Measurements from ENCODE around the gene FMOD.

FMOD gene

GRCh38 chr1:203351037-203351625 is at the start of gene FMOD:
TSS of gene FMOD (minus strand) at chr1:203351122. CDS start at chr1:203348270, 2,852 bp downstream.
- no peak for DNase-seq (ENCODE audit: low read depth in 2 of 3, low spot score in 2 of 3)

- no peak for DNase-seq (ENCODE audit: low read depth in 2 of 3, low spot score in 2 of 3)
Measured at GRCh38 chr1:203396595-203397194, 45.8 kb upstream of the FMOD start.

GRCh38 chr1:203395751-203396150 is 44.8 kb upstream of the FMOD start:
- DNase-seq (ENCODE audit: low read depth in 2 of 3, low spot score in 2 of 3) = no peak

- DNase-seq (ENCODE audit: low read depth in 2 of 3, low spot score in 2 of 3) = no peak
Measured at GRCh38 chr1:203390298-203390697, 39.4 kb upstream of the FMOD start.

GRCh38 chr1:203388683-203389082 is 37.8 kb upstream of the FMOD start:
- no peak for DNase-seq (ENCODE audit: low read depth in 2 of 3, low spot score in 2 of 3)

- no peak for DNase-seq (ENCODE audit: low read depth in 2 of 3, low spot score in 2 of 3)
Measured at GRCh38 chr1:203382026-203382425, 31.1 kb upstream of the FMOD start.

- no peak for DNase-seq (ENCODE audit: low read depth in 2 of 3, low spot score in 2 of 3)
Measured at GRCh38 chr1:203381151-203381751, 30.3 kb upstream of the FMOD start.

- DNase-seq (ENCODE audit: low read depth in 2 of 3, low spot score in 2 of 3) = no peak
Measured at GRCh38 chr1:203380420-203381150, 29.7 kb upstream of the FMOD start.

- no peak for DNase-seq (ENCODE audit: low read depth in 2 of 3, low spot score in 2 of 3)
Measured at GRCh38 chr1:203379825-203380224, 28.9 kb upstream of the FMOD start.

- DNase-seq (ENCODE audit: low read depth in 2 of 3, low spot score in 2 of 3) = no peak
Measured at GRCh38 chr1:203378556-203379245, 27.8 kb upstream of the FMOD start.

- no peak for DNase-seq (ENCODE audit: low read depth in 2 of 3, low spot score in 2 of 3)
Measured at GRCh38 chr1:203373991-203374390, 23.1 kb upstream of the FMOD start.

GRCh38 chr1:203373002-203373401 is 22.1 kb upstream of the FMOD start:
- no peak for DNase-seq (ENCODE audit: low read depth in 2 of 3, low spot score in 2 of 3)

GRCh38 chr1:203371288-203371687 is 20.4 kb upstream of the FMOD start:
- no peak for DNase-seq (ENCODE audit: low read depth in 2 of 3, low spot score in 2 of 3)

- DNase-seq (ENCODE audit: low read depth in 2 of 3, low spot score in 2 of 3) = no peak
Measured at GRCh38 chr1:203369666-203370065, 18.7 kb upstream of the FMOD start.

- DNase-seq (ENCODE audit: low read depth in 2 of 3, low spot score in 2 of 3) = no peak
Measured at GRCh38 chr1:203368624-203369451, 17.9 kb upstream of the FMOD start.

GRCh38 chr1:203367057-203367456 is 16.1 kb upstream of the FMOD start:
- DNase-seq (ENCODE audit: low read depth in 2 of 3, low spot score in 2 of 3) = no peak

- no peak for DNase-seq (ENCODE audit: low read depth in 2 of 3, low spot score in 2 of 3)
Measured at GRCh38 chr1:203366476-203366875, 15.6 kb upstream of the FMOD start.

- DNase-seq (ENCODE audit: low read depth in 2 of 3, low spot score in 2 of 3) = no peak
Measured at GRCh38 chr1:203364806-203365205, 13.9 kb upstream of the FMOD start.

GRCh38 chr1:203364094-203364801 is 13.3 kb upstream of the FMOD start:
- no peak for DNase-seq (ENCODE audit: low read depth in 2 of 3, low spot score in 2 of 3)

GRCh38 chr1:203362720-203363025 is 11.8 kb upstream of the FMOD start:
- DNase-seq (ENCODE audit: low read depth in 2 of 3, low spot score in 2 of 3) = no peak
